ENCODE results near the gene NINJ1.
A peak's percentile ranks its signal among the peaks of the same experiment; 100 is the strongest.

NINJ1 gene

DNA sequence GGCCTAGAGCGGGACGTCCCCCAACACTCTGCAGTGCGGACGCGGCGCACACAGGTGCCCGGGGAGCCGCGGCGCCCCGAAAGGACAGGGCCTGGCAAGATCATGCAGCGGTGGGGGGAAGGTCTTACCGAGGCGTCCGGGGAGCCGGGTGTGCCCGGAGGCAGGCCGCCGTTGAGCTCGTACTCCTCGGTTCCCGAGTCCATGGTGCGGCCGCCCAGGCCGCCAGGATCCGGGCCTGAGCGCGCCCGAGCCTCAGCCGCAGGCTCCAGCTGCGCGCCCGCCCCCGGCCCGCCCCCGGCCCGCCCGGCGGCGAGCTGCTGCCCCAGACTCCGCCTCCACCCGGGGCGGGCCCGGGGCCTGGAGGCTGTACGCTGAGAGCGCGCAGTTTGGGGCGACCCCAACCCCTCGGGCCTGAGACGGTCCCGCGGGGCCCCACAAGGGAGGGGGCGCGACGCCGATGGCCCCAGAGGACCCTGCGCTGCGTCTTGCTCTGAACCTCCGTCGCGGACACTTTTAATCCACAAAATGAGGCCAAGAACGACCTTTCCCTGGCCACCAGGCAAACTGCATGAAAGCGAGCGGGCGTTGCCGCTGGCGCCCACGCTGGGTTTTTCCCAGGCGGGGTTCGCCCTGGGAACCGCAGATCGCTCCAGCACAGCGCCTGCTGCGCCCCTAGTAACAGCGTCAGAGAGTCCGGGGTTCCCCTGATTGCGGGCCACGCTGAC lies at the start of gene NINJ1:
Gene NINJ1, minus strand, starts transcription at position 237 of the 725 bp plus-strand sequence. Its CDS starts 34 bp downstream, at position 203.
- DNase-seq (ENCODE audit: low read depth) = peak; percentile 47

DNA sequence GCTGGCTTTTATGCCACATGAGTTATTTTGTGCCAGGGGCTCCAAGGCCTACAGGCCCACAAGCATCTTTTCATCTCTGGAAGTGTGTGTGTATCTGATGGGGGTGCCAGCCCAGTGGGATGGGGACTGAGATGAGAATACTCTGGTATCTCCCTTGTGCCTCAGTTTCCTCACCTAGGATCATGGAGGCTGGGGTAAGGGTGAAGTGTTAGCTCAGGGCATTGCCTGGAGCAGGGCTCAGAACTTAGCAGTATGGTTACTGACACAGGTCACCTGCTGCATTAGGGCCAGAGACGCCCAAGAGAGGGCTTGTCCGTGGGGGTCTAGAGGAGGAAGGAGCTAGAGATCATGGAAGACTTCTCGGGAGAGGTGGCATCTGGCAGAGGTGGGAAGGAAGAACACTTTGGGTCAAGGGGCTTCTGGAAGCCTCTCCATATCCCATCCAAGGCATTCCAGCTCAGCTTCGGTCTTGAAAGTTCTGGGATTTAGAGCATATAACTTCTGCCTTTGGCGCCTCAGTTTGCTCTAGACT lies 49.1 kb upstream of the NINJ1 start:
- DNase-seq (ENCODE audit: low read depth) = no peak

DNA sequence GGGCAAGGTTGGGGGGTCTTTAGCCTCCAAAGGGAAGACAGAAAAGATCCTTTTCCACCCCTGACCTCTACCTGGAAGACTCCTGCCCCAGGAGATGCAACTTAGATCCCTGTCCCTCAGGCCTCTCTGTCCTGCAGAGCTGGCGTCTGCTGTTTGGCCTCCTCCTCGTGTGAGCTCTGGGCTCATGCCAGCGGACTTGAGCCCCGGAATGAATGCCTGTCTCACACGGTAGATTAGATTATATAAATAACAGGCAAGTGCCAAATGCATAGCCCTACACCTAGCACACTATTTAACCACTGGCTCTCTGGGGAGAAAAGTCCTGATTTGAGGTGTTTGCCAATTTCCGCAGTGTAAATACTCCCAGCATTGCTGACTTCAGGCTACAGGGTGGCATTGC lies 48.5 kb upstream of the NINJ1 start:
- no peak for DNase-seq (ENCODE audit: low read depth)

GRCh38 chr9:93181672-93182435 lies 47.8 kb upstream of the NINJ1 start:
- no peak for DNase-seq (ENCODE audit: low read depth)

GRCh38 chr9:93180938-93181337 lies 46.9 kb upstream of the NINJ1 start:
- DNase-seq (ENCODE audit: low read depth) = no peak

DNA sequence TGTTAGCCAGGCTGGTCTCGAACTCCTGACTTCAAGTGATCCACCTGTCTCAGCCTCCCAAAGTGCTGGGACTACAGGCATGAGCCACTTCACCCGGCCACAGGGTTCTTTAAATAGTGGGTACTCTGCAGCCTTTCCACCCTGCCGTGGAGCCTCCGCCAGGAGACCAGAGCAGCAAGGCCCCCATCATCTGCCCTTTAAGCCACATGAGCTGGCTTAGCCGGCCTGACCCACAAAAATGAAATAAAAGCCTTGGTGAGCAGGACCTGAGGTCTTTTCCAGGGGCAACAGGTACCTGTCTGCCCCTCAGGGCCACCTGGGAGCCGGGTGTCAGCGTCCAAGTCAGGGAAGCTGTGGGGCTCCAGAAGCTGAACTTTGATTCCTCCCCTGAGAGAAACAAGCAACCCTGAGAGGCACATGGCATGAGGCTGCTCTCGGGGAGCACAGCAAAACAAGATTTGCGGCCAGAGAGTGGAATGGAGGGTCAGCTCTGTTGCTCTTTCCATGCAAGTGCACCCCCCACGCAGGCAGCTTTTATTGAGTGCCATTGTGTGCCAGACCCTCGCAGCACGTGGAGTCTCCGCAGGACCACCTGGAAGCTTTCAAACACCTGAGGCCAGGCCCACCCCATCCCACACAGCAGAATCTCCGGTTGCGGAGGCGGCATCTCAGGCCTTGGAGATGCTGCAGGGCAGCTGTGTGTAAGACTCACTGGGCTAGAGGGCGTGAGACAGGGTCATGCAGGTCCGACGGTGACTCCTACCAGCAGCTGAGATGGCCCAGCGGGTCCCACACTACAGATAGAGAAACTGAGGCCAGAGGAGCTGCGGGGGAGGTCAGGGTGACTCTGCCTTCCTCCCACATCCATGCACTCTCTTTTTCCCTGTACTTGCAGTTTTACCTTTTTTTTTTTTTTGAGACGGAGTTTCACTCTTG lies 45.1 kb upstream of the NINJ1 start:
- no peak for DNase-seq (ENCODE audit: low read depth)

GRCh38 chr9:93177676-93178075 lies 43.6 kb upstream of the NINJ1 start:
- no peak for DNase-seq (ENCODE audit: low read depth)

- no peak for DNase-seq (ENCODE audit: low read depth)
These were observed 40.9 kb upstream of the NINJ1 start for GRCh38 chr9:93174976-93175375.

DNA sequence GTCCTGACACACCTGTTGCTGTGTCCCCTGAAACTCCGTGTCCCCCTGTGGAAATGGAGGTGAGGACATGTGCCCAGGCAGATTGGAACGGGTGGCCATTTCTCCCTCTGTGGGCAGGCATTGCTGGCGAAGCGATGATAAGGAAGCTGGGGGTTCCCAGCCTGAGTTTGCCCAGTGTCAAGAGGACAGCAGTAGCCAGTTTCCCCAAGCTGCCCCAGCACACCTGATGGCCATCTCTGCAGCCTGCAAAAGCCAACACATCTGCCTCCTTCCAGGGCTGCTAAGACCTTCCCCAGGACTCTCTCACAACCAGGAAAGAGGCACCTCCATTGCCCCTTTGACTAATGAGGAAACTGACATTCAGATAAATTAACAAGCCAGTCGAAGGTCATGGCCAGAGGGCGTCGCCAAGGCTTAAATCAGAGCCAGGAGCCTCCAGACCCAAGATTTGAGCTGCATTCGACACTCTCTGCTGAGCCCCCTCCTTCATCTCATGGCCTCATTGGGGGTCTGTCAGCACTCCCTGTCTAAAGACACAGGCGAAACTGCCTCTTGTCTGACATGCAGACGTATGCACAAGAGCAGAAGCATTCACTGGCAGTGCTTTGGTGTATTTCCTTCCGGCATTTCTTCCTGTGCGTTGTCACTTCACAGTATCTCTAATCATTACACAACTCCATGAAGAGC lies 39.5 kb upstream of the NINJ1 start:
- no peak for DNase-seq (ENCODE audit: low read depth)

GRCh38 chr9:93172666-93173364 lies 38.8 kb upstream of the NINJ1 start:
- no peak for DNase-seq (ENCODE audit: low read depth)

DNA sequence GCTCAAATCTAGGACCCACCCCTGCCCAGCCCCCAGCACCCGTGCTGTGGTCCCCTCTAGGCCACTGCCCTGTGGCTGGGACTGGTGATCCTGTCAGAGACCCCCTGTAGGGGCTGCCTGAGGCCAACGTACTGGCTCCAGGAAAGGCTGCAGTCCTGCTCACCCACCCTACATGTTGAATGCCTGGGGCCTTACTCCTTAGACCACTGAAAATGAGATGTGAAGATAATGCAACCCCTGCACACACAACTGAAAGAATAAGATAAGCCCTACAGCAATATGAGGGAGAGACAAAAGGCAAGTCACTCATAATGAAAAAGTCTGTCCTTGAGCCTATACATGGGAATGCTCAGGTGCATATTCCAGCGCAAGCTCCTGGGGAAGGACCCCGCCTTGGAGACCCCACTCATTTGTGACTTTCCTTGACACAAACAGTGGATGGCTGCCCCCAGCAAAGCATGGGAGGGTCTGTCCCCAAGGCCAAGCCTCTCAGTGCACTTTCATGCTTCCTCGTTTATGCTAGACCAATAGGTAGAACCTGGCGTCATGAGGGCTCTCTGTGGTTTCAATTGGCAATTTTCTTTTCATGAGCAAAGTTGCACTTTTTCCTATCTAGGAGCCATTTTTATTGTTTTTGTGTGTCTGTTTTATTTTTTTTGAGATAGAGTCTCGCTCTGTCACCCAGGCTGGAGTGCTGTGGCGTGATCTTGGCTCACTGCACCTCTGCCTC lies 37.4 kb upstream of the NINJ1 start:
- DNase-seq (ENCODE audit: low read depth) = no peak

DNA sequence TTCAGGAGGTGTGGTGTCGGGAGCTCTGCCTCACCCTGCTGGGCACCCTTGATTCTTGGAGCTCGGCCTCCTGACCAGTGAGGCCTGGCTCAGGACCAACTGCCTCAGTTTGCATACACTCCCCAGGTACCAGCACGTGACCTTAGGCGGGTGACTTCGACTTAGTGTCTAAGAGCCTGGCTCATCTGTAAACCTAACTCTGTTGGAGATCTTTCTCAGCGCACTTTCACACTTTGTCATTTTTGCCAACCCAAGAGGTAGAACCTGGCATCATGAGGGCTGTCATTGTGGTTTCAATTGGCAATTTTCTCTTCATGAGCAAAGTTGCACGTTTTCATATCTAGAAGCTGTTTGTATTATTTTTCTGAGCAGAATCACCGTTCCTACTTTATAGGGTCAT lies 36.5 kb upstream of the NINJ1 start:
- DNase-seq (ENCODE audit: low read depth) = no peak

DNA sequence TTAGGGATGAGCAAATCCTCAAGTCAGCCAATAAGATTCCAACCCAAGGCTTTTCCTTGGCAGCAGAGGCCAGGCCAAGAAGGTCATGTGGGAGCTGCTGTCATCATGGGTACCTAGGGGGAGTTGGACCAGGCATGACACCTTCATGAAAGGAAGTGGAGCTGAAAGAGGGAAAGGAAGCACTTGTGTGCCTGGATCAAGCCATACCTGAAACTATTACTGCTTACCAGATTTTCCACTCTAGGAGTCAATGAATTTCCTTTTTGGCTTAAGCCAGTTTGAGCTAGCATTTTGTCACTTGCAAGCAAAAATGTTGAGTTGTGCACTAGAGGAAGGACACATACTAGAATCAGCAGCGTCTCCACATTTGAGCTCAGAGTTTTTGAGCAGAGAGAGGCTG lies 35.4 kb upstream of the NINJ1 start:
- DNase-seq (ENCODE audit: low read depth) = no peak

GRCh38 chr9:93168581-93168980 lies 34.5 kb upstream of the NINJ1 start:
- no peak for DNase-seq (ENCODE audit: low read depth)

GRCh38 chr9:93167838-93168237 lies 33.8 kb upstream of the NINJ1 start:
- no peak for DNase-seq (ENCODE audit: low read depth)

- DNase-seq (ENCODE audit: low read depth) = no peak
These were observed 33.1 kb upstream of the NINJ1 start for GRCh38 chr9:93167185-93167584.

DNA sequence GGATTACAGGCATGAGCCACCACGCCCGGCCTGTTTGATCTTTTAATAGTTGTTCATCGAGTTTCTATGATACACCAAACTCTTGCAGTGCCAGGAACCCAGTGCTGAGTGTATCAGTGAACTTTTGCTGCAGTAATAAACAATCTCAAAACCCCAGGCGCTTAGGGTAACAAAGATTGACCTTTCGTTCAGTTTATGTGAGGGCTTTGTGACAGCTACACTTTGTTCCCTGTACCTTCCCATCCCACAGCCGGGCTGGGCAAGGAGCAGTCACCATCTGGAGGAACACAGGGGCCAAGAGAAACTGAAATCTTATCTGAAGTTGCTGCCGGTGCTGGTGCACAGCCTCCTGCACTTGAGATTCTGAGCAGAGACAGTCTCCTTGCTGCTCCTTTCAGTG lies 32.6 kb upstream of the NINJ1 start:
- no peak for DNase-seq (ENCODE audit: low read depth)

- no peak for DNase-seq (ENCODE audit: low read depth)
These were observed 30.0 kb upstream of the NINJ1 start for GRCh38 chr9:93164085-93164484.

DNA sequence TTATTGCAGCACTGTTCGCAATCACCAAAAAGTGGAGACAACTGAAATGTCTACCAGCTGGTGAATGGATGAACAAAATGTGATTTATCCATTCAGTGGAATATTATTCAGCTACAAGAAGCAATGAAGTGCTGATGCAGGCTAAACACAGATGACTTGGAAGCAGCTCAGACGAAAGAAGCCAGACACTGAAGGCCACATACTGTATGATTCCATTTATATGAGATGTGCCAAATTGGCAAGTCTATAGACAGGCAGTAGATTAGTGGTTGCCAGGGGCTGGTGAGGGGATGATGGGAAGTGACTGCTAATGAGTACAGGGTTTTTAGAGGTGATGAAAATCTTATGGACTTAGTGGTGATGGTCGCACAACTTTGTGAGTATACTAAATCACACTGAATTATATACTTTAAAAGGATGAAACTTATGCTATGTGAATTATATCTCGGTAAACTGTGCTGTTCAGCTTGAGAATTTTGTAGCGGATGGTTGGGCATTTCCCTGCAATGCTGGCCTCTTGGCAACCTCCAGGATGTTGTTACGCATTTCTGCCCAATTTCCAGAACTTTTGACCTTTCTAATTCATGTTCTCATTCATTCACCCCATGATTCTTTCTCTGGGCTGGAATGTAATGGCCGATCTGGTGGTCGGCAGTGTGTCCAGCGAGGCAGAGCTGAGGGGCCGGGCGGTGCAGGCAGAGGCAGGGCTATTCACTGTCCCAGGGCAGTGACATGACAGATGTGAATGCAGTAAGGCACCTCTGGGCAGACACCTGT lies 27.9 kb upstream of the NINJ1 start:
- DNase-seq (ENCODE audit: low read depth) = no peak
